ENCODE results near the gene EVA1B. TPM values are rescaled to one million over a fixed set of nuclear protein-coding genes. Genes with fewer than 3 reads are reported as not detected.

Gene EVA1B
- total RNA-seq, 1 donor from 2014 or later, result 67.7 TPM

- DNase-seq (ENCODE audit: low spot score), result no peak
Observed at GRCh38 chr1:36346741-36347370, 23.4 kb upstream of the EVA1B start.

GRCh38 chr1:36345353-36345752 lies 21.9 kb upstream of the EVA1B start:
- no peak for DNase-seq (ENCODE audit: low spot score)

- no peak for DNase-seq (ENCODE audit: low spot score)
Observed at GRCh38 chr1:36344395-36344680, 20.9 kb upstream of the EVA1B start.

- no peak for DNase-seq (ENCODE audit: low spot score)
Observed at GRCh38 chr1:36343651-36344394, 20.4 kb upstream of the EVA1B start.

GRCh38 chr1:36342426-36343185 lies 19.2 kb upstream of the EVA1B start:
- peak; percentile 45 for DNase-seq (ENCODE audit: low spot score)

GRCh38 chr1:36341626-36342320 lies 18.3 kb upstream of the EVA1B start:
- no peak for DNase-seq (ENCODE audit: low spot score)

GRCh38 chr1:36339615-36340014 lies 16.2 kb upstream of the EVA1B start:
- DNase-seq (ENCODE audit: low spot score), result no peak

- DNase-seq (ENCODE audit: low spot score), result no peak
Observed at GRCh38 chr1:36339215-36339614, 15.8 kb upstream of the EVA1B start.

GRCh38 chr1:36337830-36338229 lies 14.4 kb upstream of the EVA1B start:
- DNase-seq (ENCODE audit: low spot score), result no peak

GRCh38 chr1:36330940-36331339 lies 7.5 kb upstream of the EVA1B start:
- no peak for DNase-seq (ENCODE audit: low spot score)

- DNase-seq (ENCODE audit: low spot score), result no peak
Observed at GRCh38 chr1:36329817-36330216, 6.4 kb upstream of the EVA1B start.

GRCh38 chr1:36328713-36329112 lies 5.3 kb upstream of the EVA1B start:
- peak; percentile 66 for DNase-seq (ENCODE audit: low spot score)

GRCh38 chr1:36328088-36328480 lies 4.6 kb upstream of the EVA1B start:
- DNase-seq (ENCODE audit: low spot score), result no peak

- DNase-seq (ENCODE audit: low spot score), result peak; percentile 50
Observed at GRCh38 chr1:36327421-36328087, 4.1 kb upstream of the EVA1B start.

GRCh38 chr1:36326499-36326898 lies 3.1 kb upstream of the EVA1B start:
- DNase-seq (ENCODE audit: low spot score), result no peak

- no peak for DNase-seq (ENCODE audit: low spot score)
Observed at GRCh38 chr1:36324353-36324703, 883 bp upstream of the EVA1B start.

- peak; percentile 86 for DNase-seq (ENCODE audit: low spot score)
Observed at GRCh38 chr1:36322786-36323635, 434 bp downstream of the EVA1B start.

GRCh38 chr1:36322041-36322785 lies 1.2 kb downstream of the EVA1B start:
- no peak for DNase-seq (ENCODE audit: low spot score)

- peak; percentile 98 for DNase-seq (ENCODE audit: low spot score)
Observed at GRCh38 chr1:36321119-36321951, 2.1 kb downstream of the EVA1B start.
